Activated CD4-positive, alpha-beta T cell treated with anti-CD3 and anti-CD28 coated beads, Interleukin-2, amount 50 U/mL, for 16 hours (primary cell): ENCODE data around the gene FERMT2.

Experiments
- DNase-seq: peaks from one replicate; pipeline ENCODE4 v3.0.0-alpha.2; 2020

The FERMT2 gene, protein sequence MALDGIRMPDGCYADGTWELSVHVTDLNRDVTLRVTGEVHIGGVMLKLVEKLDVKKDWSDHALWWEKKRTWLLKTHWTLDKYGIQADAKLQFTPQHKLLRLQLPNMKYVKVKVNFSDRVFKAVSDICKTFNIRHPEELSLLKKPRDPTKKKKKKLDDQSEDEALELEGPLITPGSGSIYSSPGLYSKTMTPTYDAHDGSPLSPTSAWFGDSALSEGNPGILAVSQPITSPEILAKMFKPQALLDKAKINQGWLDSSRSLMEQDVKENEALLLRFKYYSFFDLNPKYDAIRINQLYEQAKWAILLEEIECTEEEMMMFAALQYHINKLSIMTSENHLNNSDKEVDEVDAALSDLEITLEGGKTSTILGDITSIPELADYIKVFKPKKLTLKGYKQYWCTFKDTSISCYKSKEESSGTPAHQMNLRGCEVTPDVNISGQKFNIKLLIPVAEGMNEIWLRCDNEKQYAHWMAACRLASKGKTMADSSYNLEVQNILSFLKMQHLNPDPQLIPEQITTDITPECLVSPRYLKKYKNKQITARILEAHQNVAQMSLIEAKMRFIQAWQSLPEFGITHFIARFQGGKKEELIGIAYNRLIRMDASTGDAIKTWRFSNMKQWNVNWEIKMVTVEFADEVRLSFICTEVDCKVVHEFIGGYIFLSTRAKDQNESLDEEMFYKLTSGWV

DNA sequence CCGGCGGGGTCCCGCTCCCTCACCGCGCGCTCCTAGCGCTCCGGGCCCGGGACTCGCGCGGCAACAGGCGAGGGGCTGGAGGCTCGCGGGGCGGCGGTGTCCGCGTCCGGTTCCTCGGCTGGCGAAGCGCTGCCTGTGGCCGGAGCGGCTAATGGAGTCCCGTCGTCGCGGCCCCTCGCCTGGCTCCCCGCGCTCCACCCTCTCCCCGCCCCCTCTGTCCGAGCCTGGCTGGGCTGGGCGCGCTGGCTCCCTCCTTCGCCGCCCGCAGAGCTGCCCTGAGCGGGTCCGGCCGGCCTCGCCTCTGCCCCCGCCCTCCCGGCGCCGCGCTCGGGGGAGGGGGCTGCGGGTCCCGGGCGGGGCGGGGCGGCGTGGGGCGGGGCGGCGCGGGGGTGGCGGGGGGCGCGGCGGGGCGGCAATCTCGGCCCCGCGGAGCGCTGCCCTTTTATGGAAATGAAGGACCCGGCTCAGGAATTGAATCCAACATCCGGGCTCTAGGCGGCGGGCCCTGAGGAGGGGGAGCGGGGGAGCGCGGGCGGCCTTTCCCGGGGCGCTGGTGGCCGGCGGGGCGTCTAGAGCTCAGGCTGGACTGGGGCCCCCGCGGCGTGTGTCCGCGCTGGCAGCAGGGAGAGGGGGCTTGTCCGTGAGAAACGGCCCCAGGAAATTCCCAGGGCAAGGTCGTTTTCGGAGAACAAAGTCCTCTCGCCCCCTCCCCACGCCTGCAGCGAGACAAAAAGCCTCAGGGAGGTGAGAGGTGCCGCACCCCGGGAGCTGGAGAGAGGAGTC is at the start of gene FERMT2:
Gene FERMT2 (minus strand): TSS at position 153 of the 783 bp plus-strand sequence. CDS start 482 bp downstream, outside the sequence.
- DNase-seq = no peak

DNA sequence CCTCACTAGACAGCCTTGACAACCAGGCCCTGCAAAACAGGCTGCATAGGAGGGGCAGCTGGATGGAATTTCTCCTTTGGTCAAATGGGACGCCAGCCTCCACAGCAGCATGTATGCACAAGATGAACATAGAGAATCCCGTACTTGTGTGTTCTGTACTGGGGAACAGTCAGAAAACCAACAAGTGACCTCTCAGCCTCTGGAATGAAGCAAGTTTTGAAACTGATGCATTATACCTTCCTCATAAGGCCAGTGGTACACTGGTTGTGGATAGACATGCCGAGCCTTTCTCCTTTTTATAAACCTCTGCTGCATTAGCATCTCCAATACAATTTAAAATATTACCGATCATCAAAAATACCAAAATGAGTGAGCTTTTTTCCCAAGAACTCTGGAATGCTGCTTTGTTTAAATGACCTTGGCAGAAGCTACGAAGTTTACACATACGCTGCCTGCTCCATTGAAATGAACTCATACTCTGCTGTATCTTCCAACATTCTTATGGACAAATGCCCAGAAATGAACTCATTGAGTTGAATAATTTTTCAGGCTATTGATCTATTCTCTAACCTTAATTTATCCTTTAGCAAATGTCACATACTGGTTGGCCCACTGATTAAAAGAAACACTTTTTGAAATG is 47.6 kb upstream of the FERMT2 start:
- no peak for DNase-seq

DNA sequence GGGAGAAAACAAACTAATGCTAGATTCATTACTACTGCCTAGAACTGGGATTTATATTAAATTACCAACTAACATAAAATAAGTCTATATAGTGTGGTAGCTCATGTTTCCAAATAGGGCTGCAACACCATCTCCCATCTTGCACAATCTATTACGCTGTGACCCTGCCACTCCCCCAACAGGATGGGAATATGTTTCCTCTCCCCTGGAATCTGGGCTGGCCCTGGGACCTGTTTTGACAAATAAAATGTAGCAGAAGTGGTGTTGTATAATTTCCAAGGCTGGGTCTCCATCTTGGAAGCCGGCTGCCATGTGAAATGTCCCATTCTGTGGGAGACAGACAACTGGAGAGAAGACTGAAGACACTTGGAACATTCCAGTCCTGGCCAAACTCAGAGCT is 45.6 kb upstream of the FERMT2 start:
- no peak for DNase-seq

DNA sequence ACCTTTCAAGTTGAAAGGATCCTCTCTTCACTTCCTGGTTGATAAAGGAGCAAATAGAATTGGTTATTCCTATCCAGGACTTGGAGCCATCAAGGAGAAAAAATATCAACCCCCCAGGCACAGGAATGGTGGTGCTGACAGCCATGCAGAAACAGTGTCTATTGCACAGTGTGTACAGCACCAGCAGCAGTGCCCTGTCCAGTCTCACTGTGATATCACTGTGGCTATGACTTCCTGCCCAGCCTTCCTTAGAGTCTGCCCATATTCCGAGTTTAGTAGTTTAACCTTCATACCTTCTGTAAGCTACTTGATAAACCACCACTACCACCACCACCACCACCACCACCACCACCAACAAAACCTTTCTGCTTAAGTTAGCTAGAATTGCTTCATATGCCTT is 45.1 kb upstream of the FERMT2 start:
- no peak for DNase-seq

DNA sequence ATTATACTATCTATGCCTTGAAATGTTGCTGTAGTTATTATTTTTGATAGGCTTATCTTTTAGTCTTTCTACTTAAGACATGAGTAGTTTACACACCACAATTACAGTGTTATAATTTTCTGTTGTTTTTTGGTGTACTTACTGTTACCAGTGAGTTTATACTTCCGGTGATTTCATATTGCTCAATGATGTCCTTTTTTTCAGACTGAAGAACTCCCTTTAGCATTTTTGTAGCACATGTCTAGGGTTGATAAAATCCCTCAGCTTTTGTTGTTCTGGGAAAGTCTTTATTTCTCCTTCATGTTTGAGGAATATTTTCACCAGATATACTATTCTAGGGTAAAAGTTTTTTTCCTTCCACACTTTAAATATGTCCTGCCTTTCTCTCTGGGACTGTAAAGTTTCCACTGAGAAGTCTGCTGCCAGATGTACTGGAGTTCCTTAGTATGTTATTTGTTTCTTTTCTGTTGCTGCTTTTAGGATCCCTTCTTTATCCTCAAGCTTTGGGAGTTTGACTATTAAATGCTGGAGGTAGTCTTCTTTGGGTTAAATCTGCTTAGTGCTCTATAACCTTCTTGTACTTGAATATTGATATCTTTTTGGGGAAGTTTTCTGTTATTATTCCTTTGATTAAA is 41.5 kb upstream of the FERMT2 start:
- no peak for DNase-seq

DNA sequence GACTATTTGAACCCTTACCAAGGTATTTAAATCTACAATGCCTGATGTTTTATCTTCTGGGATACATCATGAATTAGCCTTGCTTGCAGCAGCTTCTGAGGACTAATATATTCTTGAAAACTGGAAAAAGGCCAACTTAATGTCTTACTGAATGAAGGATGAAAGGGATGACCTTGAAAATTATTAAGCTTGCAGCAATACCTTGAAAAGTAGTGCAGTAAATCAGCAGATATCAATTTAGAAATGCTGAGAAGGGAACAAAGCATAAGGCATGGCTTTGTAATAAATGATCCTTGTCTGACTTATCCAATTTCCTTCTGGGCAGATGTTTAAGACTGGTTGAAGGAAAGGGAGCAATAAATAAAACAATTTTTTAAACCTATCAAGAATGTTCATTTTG is 37.3 kb upstream of the FERMT2 start:
- DNase-seq = no peak

DNA sequence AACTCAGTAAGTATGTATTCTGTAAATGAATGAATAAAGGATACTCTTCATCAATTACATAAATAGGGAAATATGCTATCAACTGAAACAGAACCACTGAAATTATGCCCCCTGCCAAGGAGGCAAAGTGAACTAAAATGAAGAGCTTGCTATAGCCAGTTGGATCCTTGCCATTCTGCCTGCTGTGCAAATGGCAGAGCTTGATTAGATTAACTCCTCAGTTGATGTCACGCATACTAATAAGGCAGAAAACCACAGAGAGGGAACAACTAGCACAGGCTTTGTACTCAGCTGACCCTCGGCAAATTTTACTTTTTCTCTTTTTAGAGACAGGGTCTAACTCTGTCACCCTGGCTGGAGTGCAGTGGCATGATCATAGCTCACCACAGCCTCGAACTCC is 36.7 kb upstream of the FERMT2 start:
- DNase-seq = no peak

DNA sequence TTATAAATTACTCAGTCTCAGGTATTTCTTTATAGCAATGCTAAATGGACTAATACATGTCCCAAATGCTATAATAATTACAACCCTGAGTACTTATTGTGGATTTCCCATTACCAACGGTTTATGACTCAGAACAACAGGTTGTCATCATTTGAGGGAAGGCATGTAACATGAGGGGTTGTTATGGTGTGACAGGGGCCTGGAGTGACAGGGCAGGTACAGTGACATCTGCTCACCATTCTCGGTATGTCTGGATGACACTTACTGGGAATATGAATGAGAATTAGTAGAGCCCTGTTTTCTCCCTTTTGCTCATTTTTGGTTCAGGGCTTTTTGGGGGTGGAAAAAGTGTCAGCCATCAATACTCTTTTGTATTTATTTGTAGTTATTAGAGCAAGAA is 36.2 kb upstream of the FERMT2 start:
- DNase-seq = no peak

DNA sequence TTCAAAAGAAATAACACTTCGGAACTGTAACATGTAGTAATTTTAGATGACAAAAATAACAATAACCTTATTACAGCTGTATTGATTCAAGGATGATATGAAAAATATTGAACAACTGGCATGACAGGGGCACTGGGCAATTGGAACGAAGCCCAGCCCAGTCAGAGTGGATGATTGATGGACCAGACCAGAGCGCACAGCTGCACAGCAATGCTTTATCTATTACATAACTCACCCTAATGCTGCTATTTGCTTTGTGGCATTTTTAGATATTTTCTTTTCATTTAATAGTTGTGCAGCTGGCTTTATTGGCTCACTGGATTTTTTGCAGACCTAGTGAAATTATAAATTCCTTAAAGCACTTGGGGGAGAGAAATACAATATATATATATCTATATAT is 26.9 kb upstream of the FERMT2 start:
- no peak for DNase-seq

DNA sequence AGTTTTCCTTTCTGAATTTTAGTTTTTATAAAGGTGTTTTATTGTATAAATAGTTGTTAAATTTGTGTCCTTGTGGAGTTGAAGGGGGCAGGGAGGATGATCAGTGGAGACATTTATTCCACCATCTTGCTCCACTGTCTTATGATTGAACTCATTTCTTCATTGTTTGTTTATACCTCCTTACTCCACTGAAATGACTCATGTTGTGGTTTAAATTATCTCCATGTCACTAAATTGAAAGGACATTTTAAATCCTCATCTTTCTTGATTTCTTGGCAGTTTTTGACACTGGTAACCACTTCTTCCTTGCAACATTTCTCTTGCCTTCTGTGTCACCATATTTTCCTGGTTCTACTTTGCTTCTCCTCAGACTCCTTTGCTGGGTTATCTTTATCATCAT is 23.6 kb upstream of the FERMT2 start:
- DNase-seq = no peak

DNA sequence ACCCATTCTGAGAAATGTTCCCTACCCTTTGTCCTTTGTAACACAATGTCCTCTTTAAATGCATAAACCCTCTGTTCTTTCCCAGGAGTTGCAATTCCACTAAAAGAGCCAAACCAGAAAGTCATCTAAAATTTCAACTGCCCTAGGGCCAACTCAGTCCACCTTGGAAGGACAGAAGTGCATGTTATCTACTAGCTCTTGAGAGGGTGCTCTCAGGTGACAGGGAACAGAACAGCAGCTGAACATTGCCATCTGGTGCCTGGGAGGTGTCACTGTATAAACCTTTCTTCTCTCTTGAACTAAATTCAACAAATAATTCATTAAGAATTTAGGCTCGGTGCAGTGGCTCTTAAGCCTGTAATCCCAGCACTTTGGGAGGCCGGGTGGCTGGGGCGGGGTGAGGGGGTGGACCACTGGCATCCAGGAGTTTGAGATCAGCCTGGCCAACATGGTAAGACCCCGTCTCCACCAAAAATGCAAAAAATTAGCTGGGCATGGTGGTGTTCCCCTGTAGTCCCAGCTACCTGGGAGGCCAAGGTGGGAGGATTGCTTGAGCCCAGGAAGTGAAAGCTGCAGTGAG is 10.3 kb upstream of the FERMT2 start:
- peak; percentile 50 for DNase-seq

DNA sequence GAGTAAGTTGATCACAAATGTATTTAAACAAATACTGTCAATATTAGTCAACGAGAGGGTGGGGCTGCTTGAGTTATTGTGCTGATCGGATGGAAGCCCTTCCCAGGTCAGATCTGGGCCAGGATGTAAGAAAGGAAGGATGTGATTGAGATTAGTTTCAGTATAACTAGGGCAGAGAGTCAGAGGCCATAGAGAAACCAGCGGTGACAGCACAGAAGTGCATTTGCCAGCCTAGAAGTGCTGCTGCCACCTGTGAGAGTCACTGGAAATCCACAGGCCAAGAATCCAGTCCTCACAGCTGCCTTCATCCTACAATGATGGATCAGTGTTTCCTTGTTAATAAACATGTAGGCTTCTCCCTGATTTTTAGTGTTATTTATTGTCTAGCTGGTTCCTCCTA is 9.8 kb upstream of the FERMT2 start:
- DNase-seq = peak; percentile 39

DNA sequence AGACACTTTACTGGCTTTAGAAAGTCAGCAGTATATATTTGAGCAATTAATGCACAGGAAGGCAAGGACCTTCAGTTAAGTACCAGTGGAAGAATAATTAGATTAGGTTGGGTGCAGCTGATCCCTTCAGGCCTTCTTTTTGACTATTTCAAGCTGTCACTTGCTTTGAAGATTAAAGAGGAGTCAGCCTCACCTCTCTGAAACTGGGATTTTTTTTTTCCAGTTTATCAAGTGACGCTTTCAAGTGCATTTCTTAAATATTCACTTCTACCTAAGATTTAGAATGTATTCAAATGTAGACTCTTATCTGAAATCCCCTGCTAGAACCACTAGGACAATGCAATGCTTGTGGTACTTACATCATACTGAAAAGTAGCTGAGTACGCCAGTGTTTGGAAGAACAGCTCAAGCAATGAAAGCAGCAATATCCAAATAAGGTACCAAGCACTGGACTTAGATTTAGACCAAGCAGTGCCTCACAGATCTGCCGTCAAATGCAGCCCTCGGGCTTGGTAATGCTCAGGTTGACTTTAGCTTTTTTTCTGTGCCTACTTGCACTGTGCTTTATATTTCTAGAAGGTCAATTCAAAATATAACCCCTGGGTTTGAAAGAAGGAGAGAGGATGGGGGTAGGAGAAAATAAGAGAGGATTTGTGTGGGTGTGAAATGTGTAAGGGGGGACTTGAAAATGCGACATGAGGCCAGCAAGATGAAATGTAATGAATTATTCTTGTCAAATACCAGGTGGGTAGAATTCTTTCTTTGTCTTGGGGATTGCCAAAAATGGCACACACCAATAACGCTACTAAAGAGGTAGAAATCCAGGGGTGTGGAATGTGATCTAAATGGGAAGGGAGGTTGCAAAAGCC is 3.7 kb upstream of the FERMT2 start:
- peak; percentile 26 for DNase-seq

DNA sequence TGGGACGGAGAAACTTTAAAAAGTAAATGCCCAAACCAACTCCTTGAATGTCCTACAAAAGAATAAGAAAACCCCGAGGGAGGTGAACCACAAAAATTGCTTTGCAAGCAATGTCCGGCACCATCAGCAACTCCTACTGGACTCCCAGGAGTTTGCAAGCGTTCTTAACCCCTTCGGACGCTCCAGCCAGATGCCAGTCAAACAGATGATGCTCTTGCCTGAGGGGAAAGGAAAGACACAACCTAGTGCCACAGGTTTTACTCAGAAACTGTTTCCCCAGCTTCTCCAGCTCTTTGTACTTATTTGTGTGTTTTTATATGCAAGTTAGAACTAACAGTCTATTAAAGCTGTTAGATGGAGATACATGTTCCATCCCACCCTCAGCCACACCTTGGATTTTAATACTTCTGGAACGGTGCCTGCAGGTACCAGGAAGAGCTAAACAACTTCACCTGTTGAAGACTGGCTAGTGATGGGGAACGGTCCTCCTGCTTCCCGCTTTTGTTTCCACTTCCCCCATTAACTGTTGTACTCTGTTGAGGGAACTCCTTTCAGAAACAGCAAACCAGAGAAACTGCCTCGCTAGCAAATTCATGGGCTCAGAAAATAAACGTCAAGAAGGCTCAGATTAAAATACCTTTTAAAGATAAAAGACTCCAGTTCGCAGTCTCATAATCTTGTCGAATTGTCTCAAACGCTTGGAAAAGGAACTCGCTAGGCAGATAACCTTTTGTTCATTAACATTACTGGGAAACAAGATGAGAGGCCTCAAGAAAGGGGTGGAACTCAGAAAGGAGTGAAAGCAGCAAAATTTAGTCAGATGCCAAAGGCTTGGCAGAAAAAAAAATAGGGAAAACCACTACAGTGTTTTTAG is 1.1 kb upstream of the FERMT2 start:
- no peak for DNase-seq

DNA sequence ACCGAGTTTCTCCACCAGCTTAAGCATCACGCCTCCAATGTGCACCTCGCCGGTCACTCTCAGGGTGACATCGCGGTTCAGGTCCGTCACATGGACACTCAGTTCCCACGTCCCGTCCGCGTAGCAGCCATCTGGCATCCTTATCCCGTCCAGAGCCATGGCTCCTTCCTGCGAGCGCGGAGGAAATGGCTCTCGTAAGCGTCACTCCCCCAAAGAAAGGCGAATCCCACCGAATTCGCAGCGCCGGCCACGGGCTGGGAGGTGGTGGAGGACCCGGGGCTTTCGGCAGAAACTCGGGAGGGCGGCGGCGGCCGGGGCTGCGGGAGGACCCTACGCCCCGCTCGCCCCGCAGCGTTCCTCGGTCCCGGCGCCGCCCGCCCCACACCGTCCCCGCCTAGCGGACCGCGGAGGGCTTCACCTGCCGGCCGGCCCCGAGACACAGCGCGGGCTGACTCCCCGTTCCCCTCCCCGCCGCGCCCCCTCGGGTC is 396 bp downstream of the FERMT2 start:
- DNase-seq = no peak

DNA sequence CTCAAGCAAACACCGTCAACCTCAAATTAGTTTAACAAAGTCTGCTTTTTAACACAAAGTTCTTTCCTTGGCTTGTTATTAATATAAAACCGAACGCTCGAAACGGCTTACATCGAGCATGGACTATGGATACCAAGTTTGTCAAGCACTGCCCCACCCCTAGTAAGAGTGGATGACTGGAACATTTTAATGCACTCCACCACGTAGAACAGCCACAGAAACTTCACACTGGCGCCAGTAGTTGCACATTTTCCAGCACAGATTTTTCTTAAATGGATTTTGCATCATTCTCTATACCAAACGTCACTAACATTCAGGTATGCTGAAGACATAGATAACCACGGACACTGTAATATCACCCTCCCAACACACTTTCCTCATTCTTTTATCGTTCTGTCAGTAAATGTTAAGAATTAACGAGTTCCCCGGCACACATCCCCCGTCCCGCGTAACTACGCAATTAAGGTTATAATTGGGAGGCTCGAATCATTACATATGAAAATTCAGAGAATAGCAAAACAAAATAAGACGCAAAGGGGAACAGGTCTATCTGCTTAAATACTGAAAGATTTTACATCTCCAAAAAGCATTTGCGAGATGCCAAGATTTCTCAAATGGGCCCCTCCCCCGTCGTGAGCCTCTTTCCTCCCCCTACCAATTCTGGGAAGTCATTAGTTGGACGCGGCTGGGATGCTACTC is 990 bp downstream of the FERMT2 start:
- no peak for DNase-seq

DNA sequence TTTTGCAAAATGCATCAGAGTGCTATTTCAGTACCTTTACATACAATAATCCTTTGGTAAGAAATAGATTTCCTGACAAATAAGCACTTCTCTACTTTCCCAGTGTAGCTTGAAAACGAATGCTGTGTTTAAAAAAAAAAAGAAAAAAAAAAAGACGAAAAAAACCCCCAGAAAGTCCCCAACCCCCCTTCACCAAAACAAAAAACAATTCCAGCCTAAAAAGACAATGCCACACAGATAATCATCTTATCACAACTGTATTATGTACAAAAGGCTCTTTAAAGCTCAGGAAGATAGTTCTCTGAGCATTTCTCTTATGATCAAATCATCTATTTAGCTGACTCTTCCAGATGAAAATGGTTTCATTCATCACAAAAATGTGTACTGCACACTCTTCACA is 1.6 kb downstream of the FERMT2 start:
- no peak for DNase-seq

DNA sequence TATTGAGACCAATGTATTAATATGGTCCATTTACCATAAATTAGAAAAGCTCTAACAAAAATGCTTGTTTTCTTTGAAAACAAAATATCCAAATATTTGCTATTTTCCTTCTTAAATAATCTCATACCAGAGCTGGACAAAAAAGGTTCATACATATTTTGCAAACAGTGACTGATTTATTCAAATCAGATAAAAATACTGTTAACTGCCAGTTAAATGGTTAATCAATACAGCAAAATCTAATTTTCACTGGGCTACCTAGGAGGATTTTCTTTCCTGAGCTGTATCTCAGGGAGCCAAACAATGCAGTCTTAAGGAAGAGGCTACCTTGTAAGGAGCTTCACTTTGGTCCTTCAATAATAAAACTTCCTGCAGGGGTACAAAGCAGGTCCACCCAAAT is 2.0 kb downstream of the FERMT2 start:
- DNase-seq = no peak

DNA sequence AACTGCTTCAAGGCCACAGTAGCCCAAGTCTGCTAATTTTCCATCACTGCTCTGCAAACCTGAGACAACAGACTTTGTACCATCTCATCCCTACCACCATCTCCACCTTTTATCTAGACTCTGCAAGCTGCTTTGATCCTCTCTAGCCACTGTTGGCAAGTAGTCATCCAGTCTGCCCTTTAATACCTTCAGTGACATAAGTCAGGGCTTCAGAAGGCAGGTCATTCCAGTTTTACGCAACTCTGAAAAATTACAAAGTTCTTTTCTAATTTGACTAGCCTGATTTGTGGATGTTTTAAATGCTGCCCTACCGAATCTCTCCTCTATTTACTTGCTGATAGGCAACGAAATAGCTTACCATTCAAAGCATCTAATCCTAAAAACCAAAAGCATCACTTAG is 2.8 kb downstream of the FERMT2 start:
- no peak for DNase-seq

DNA sequence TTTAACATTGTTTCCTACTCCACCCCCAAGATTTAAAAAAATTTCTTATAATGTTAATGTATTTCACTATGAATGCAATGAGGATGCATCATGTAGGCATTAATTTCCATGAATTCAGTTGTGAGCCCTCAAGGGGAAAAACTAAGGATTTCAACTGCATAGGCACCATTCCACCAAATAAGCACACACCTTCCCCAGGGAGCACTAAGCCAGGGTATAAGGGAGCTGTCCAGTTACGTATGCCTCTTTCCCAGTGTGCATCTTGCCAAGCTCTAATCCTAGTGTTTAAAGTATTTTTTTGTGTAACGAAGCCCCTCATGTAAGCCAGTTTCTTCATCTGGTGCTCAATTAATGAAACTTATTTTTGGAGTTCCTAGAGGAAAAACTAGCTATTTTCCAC is 6.6 kb downstream of the FERMT2 start:
- no peak for DNase-seq
